ENCODE measurements around the gene PRKG1. TPM values are rescaled to one million over a fixed set of nuclear protein-coding genes. Genes with fewer than 3 reads are reported as not detected.

The PRKG1 gene
- total and polyA plus RNA-seq, 2 of the 4 experiments (the other 2 are of a cell fraction) = 3.5 to 18.3 TPM

DNA sequence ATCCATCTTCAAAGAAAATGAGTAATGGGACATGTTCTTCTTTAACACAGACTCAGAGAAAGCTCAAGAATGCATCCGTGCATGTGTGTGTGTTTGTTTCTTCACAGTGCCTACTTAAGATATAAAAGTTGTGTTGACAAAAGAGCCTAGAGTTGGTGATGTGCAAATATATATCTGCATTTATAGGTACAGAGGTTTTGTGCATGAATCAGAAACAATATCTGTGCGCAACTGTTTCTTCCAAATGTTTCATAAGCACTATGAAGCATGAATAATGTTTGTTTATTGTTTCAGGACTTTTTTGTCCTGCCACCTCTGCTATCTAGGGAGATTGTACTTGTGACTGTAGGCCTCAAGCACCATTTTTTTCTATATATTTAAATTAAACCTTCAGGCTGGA, 395.4 kb downstream of the PRKG1 start:
- intact Hi-C loops (cut with micrococcal nuclease) (no loop called here), dilution Hi-C loops (cut with HindIII; ENCODE audit: low sequenced_read_pairs, unreplicated experiment) (no loop called here), in situ Hi-C loops (cut with MboI; ENCODE audit: low sequenced_read_pairs) (no loop called here)
- no peak overlapping the region for H3K18ac ChIP-seq (ENCODE audit: low read depth, low read length)
- H3K14ac ChIP-seq (replicated peaks; ENCODE audit: low read depth, low read length) = no peak overlapping the region
- no peak overlapping the region for H3K9ac ChIP-seq (ENCODE audit: low read depth, low read length)
- H2AFZ ChIP-seq (replicated peaks; ENCODE audit: low read length, poor library complexity) = no peak overlapping the region
- peaks cover 0 to 9% of the 10 kb centered on the region in 2 experiments; a peak in 2 of 4 replicates for H3K79me1 ChIP-seq (ENCODE audit: low read depth in 1 of 2, low read length in 2 of 2)
- ATAC-seq (ENCODE audit: low read depth) (no peak), DNase-seq (peak; percentile 4)
- no peak overlapping the region for H4K91ac ChIP-seq (ENCODE audit: insufficient read depth, low read depth, low read length)
- no peak overlapping the region for H3K27ac ChIP-seq (ENCODE audit: insufficient read depth, low read length)
- no CpG with 5 or more reads among the region's 2 CpGs for WGBS, 2 experiments (ENCODE audit: extremely low coverage in 2 of 2, insufficient read length in 1 of 2)
- H2BK15ac ChIP-seq (ENCODE audit: low read depth, low read length) = no peak overlapping the region
- ChIA-PET CTCF (no interaction called here), POLR2A (ENCODE audit: unreplicated experiment) (no interaction called here)
- no TSS peak for BruUV-seq (replicated peaks)
- no peak overlapping the region for H3K4me3 ChIP-seq (ENCODE audit: insufficient read depth, low read depth, low read length)
- H3K27me3 ChIP-seq (ENCODE audit: control insufficient read depth, insufficient read depth, low read length) = no peaks in the 10 kb centered on the region
- H3K36me3 ChIP-seq (ENCODE audit: control insufficient read depth, insufficient read depth, low read length) = no peaks in the 10 kb centered on the region
- no peak overlapping the region for H3K4me2 ChIP-seq (ENCODE audit: low read depth, low read length)
- H3K4ac ChIP-seq (ENCODE audit: low read depth, low read length) = no peak overlapping the region
- H3K9me3 ChIP-seq (ENCODE audit: control insufficient read depth, insufficient read depth, low read length) = no peaks in the 10 kb centered on the region
- no peak overlapping the region for H2BK5ac ChIP-seq (ENCODE audit: low read depth, low read length, poor library complexity, severe bottlenecking)
- H2AK5ac ChIP-seq (ENCODE audit: low read depth, low read length) = no peak overlapping the region
- no peak for TF ChIP-seq MAZ (IDR thresholded peaks at IDR 0.05; ENCODE audit: borderline replicate concordance, low read depth, low read length)
- no peak for TF ChIP-seq NFE2L2 (IDR thresholded peaks at IDR 0.05; ENCODE audit: low read depth, low read length)
- no peak for TF ChIP-seq MXI1 (IDR thresholded peaks at IDR 0.05; ENCODE audit: borderline replicate concordance, low read depth, low read length)
- no peak for TF ChIP-seq CHD1 (IDR thresholded peaks at IDR 0.05; ENCODE audit: low read depth, low read length)
- no peak overlapping the region for H3K23ac ChIP-seq (ENCODE audit: low read depth, low read length)
- no peak overlapping the region for H2BK120ac ChIP-seq (ENCODE audit: low read depth, low read length)
- no peak overlapping the region for H2AK9ac ChIP-seq (replicated peaks; ENCODE audit: low read depth, low read length, poor library complexity)
- no peak overlapping the region for H4K5ac ChIP-seq (ENCODE audit: low read depth, low read length)
- H3K56ac ChIP-seq (ENCODE audit: extremely low read depth, insufficient read depth, low read length) = no peak overlapping the region
- no peak overlapping the region for H4K8ac ChIP-seq (ENCODE audit: low read depth in 2 of 2, low read length in 2 of 2)
- no peaks in the 10 kb centered on the region for H3K4me1 ChIP-seq (ENCODE audit: control insufficient read depth, insufficient read depth, low read length)
- H2BK20ac ChIP-seq (ENCODE audit: low read depth, low read length) = no peak overlapping the region
- H4K20me1 ChIP-seq (ENCODE audit: insufficient read depth, low read length) = no peaks in the 10 kb centered on the region
- H3K9me1 ChIP-seq (ENCODE audit: insufficient read depth, low read length) = peaks cover 2% of the 10 kb centered on the region; the same call in 1 of the 2 replicates
